HepG2 (cell line): ENCODE data around the gene UST. TPM values are rescaled to one million over a fixed set of nuclear protein-coding genes. Genes with fewer than 3 reads are reported as not detected.

Experiments used
- ATAC-seq: fragments of 200-7000 bp; cut with Tn5 transposase; 3 replicates; pipeline ENCODE4 v1.9.1; 2020; ENCODE audit warnings: mild to moderate bottlenecking, moderate library complexity
- Bru-seq: library from RNA; stranded (reverse); fragments of 400-500 nt; gene quantifications from one replicate; lab custom pipeline; 2021; lab: Mats Ljungman, UMichigan
- BruChase-seq, 2 experiments: library from RNA; stranded (reverse); fragments of 400-500 nt; gene quantifications; one replicate each; lab custom pipeline; 2021; lab: Mats Ljungman, UMichigan
- BruUV-seq: library from RNA; stranded (reverse); fragments of 400-500 nt; replicated peaks from 2 replicates; lab custom pipeline; 2021; lab: Mats Ljungman, UMichigan
- CTCF ChIA-PET: fragments of 300-600 bp; formaldehyde crosslinking; extraction: SDS; loops from one replicate; lab custom pipeline; 2021; ENCODE audit warnings: low total read pairs, inconsistent platforms, low intra/inter-chr PET ratio; lab: Yijun Ruan, JAX
- POLR2A ChIA-PET: fragments of 350-600 bp; sonication (Branson Sonifier 250); formaldehyde crosslinking; loops from one replicate; lab custom pipeline; 2020; ENCODE audit warnings: antibody characterized with exemption, inconsistent platforms; lab: Yijun Ruan, JAX
- DNase-seq: peaks from one replicate; pipeline ENCODE4 v3.0.0-alpha.2; 2015; ENCODE audit warnings: low spot score
- FAIRE-seq: peaks from 3 replicates; lab custom pipeline; 2011; peaks lifted over from hg19 to GRCh38; lab: Jason Lieb, UNC
- H2AFZ ChIP-seq: one replicate; pipeline ENCODE4 v1.6.1; 2011; ENCODE audit warnings: low read length, inconsistent platforms
- H3K27ac ChIP-seq: fragments of 300-600 bp; 3 replicates; pipeline ENCODE4 v1.8.0; 2011; ENCODE audit warnings: mixed run types, mild to moderate bottlenecking, mixed read lengths, low read length, inconsistent platforms; ENCODE audit not compliant: insufficient read depth; ENCODE audit errors: extremely low read length
- H3K27me3 ChIP-seq, 2 experiments: fragments of 200-600 bp in 1 of 2; 2 replicates in 1 of 2; 3 replicates in 1 of 2; pipeline versions ENCODE4 v1.6.0 to v1.8.0; 2011; ENCODE audit warnings: low read length in 2 of 2, mild to moderate bottlenecking in 2 of 2, moderate library complexity in 2 of 2, inconsistent platforms in 1 of 2; ENCODE audit not compliant: insufficient read depth in 2 of 2, control insufficient read depth in 1 of 2
- H3K36me3 ChIP-seq, 2 experiments: fragments of 200-600 bp in 1 of 2; replicated peaks in 1 of 2; 2 replicates in 1 of 2; 3 replicates in 1 of 2; pipeline versions ENCODE4 v1.5.1 to v1.8.0; 2011; ENCODE audit warnings: low read length in 2 of 2, inconsistent platforms in 1 of 2; ENCODE audit not compliant: insufficient read depth in 2 of 2, control insufficient read depth in 1 of 2
- H3K4me1 ChIP-seq: 2 replicates; pipeline ENCODE4 v1.5.1; 2012; ENCODE audit warnings: low read length, inconsistent platforms; ENCODE audit not compliant: insufficient read depth
- H3K4me2 ChIP-seq: 2 replicates; pipeline ENCODE4 v1.6.0; 2011; ENCODE audit warnings: low read depth, low read length, inconsistent platforms
- H3K4me3 ChIP-seq, 3 experiments: fragments of 200-600 bp in 1 of 3; sonication (generic), shearing (Covaris generic) in 1 of 3; replicated peaks in 1 of 3; 2 replicates each; pipeline ENCODE4 v1.5.1; 2011 to 2016; ENCODE audit warnings: low read length in 3 of 3, inconsistent platforms in 2 of 3, low read depth in 2 of 3, mild to moderate bottlenecking in 2 of 3, control low read depth in 1 of 3, mixed read lengths in 1 of 3; ENCODE audit not compliant: insufficient read depth in 1 of 3
- H3K79me2 ChIP-seq: one replicate; pipeline ENCODE4 v1.6.1; 2011; ENCODE audit warnings: low read length, inconsistent platforms; ENCODE audit not compliant: insufficient read depth
- H3K9ac ChIP-seq: 2 replicates; pipeline ENCODE4 v1.6.0; 2011; ENCODE audit warnings: mild to moderate bottlenecking, low read depth, low read length, inconsistent platforms; ENCODE audit not compliant: insufficient read depth
- H3K9me3 ChIP-seq: 2 replicates; pipeline ENCODE4 v1.5.1; 2012; ENCODE audit warnings: mild to moderate bottlenecking, low read length
- H4K20me1 ChIP-seq: 2 replicates; pipeline ENCODE4 v1.6.0; 2011; ENCODE audit warnings: inconsistent platforms, mild to moderate bottlenecking, low read length, moderate library complexity; ENCODE audit not compliant: insufficient read depth
- EZH2 ChIP-seq: conservative IDR thresholded peaks from 2 replicates; pipeline ENCODE4 v1.6.1; 2012; ENCODE audit warnings: mild to moderate bottlenecking, low read depth, low read length, moderate library complexity
- FOSL1 ChIP-seq: sonication (generic); formaldehyde crosslinking; IDR thresholded peaks from 2 replicates; pipeline ENCODE4 v1.9.0; 2021; ENCODE audit warnings: missing genetic modification reagents, borderline replicate concordance
- FOXK1 ChIP-seq: sonication (generic); formaldehyde crosslinking; IDR thresholded peaks from 2 replicates; pipeline ENCODE4 v1.4.0; 2020; ENCODE audit warnings: low read depth, missing genetic modification reagents, borderline replicate concordance
- FOXM1 ChIP-seq: sonication (generic); formaldehyde crosslinking; IDR thresholded peaks from 2 replicates; pipeline ENCODE4 v1.5.0; 2020; ENCODE audit warnings: missing genetic modification reagents
- MAF1 ChIP-seq: sonication (generic); formaldehyde crosslinking; IDR thresholded peaks from 2 replicates; pipeline ENCODE4 v1.5.0; 2020; ENCODE audit warnings: missing genetic modification reagents, borderline replicate concordance
- MEIS2 ChIP-seq: sonication (generic); formaldehyde crosslinking; IDR thresholded peaks from 2 replicates; pipeline ENCODE4 v1.9.0; 2021; ENCODE audit warnings: mild to moderate bottlenecking, missing genetic modification reagents
- RNF2 ChIP-seq: fragments of 450-650 bp; conservative IDR thresholded peaks from 2 replicates; pipeline ENCODE4 v1.6.1; 2016; ENCODE audit warnings: low read depth
- ZBTB7B ChIP-seq: sonication (generic); formaldehyde crosslinking; IDR thresholded peaks from 2 replicates; pipeline ENCODE4 v1.4.0; 2020; ENCODE audit warnings: missing genetic modification reagents
- ZNF501 ChIP-seq: sonication (generic); formaldehyde crosslinking; IDR thresholded peaks from 2 replicates; pipeline ENCODE4 v1.5.1; 2020; ENCODE audit warnings: mild to moderate bottlenecking, moderate library complexity, missing genetic modification reagents
- ZNF605 ChIP-seq: sonication (generic); formaldehyde crosslinking; IDR thresholded peaks from 2 replicates; pipeline ENCODE4 v1.8.0; 2022; ENCODE audit warnings: mild to moderate bottlenecking, missing genetic modification reagents
- WGBS: methylation state at CpG from one replicate; pipeline ENCODE4 v1.1.6; 2017; ENCODE audit warnings: low lambda C conversion rate; 5-methylcytosine and 5-hydroxymethylcytosine counted together
- in situ Hi-C: cut with HindIII; loops from 2 replicates; pipeline ENCODE4 v1.10.0; 2017; ENCODE audit warnings: low pct_unique_long_range_greater_than_20kb; ENCODE audit not compliant: extremely low pct_ligation_motif_present
- intact Hi-C: fragments of 100-400 bp; cut with micrococcal nuclease; formaldehyde crosslinking; loops from one replicate; pipeline ENCODE4 v1.10.0; 2022; ENCODE audit not compliant: unreplicated experiment
- long read RNA-seq, 2 experiments: library from RNA in 1 of 2; library from polyadenylated mRNA in 1 of 2; stranded (forward) in 1 of 2; unstranded in 1 of 2; transcript quantifications; one replicate each; pipeline ENCODE4 v2.0.0, GENCODE V29; 2019 to 2022
- polyA minus RNA-seq, 3 experiments: library from RNA; depleted of rRNA, polyadenylated mRNA; stranded (reverse); fragments of >200 nt; gene quantifications; 2 replicates each; pipeline ENCODE4 v1.2.3, GENCODE V29; 2011; ENCODE audit warnings: low replicate concordance in 1 of 3
- polyA plus RNA-seq, 8 experiments: library from polyadenylated mRNA; depleted of rRNA in 3 of 8; stranded (reverse) in 7 of 8; unstranded in 1 of 8; fragments of >200 nt; fragmentation: Illumina TruSeq in 4 of 8; extraction: Trizol in 4 of 8; gene quantifications; 2 replicates each; pipeline versions ENCODE4 v1.2.1 to v1.2.3, GENCODE V29; 2011 to 2016; ENCODE audit warnings: low read depth in 4 of 8, missing spikeins in 1 of 8, mixed read lengths in 1 of 8; ENCODE audit not compliant: insufficient read depth in 1 of 8
- total RNA-seq, 5 experiments: library from RNA; depleted of rRNA; stranded (reverse); fragments of >200 nt; fragmentation: Illumina TruSeq; extraction: Trizol; gene quantifications; 2 replicates each; pipeline ENCODE4 v1.2.3, GENCODE V29; 2016; ENCODE audit warnings: low read depth in 1 of 5
- TF ChIP-seq, protein P1 (sequence below): sonication (generic); formaldehyde crosslinking; conservative IDR thresholded peaks from 2 replicates; pipeline ENCODE4 v1.8.0; 2022; ENCODE audit warnings: mild to moderate bottlenecking, moderate library complexity, missing genetic modification reagents
- TF ChIP-seq, protein P2 (sequence below): sonication (generic); formaldehyde crosslinking; IDR thresholded peaks from 2 replicates; pipeline ENCODE4 v1.4.0; 2020; ENCODE audit warnings: mild to moderate bottlenecking, missing genetic modification reagents

Gene UST, protein sequence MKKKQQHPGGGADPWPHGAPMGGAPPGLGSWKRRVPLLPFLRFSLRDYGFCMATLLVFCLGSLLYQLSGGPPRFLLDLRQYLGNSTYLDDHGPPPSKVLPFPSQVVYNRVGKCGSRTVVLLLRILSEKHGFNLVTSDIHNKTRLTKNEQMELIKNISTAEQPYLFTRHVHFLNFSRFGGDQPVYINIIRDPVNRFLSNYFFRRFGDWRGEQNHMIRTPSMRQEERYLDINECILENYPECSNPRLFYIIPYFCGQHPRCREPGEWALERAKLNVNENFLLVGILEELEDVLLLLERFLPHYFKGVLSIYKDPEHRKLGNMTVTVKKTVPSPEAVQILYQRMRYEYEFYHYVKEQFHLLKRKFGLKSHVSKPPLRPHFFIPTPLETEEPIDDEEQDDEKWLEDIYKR
- total RNA-seq (2016; rRNA removed; fragmentation: Illumina TruSeq; extraction: Trizol), result 0.27 and 0.70 TPM in 2 replicates
- total RNA-seq (2016; cell fraction: cytosol; rRNA removed; fragmentation: Illumina TruSeq; extraction: Trizol; ENCODE audit: low read depth), result 0.09 and 0.10 TPM in 2 replicates
- total RNA-seq (2016; cell fraction: insoluble cytoplasmic fraction; rRNA removed; fragmentation: Illumina TruSeq; extraction: Trizol), result 0.17 and 0.28 TPM in 2 replicates
- 0.14 and 0.15 TPM in 2 replicates for total RNA-seq (2016; cell fraction: membrane; rRNA removed; fragmentation: Illumina TruSeq; extraction: Trizol)
- 0.34 TPM in 1 of 2 replicates, not detected in the other for total RNA-seq (2016; cell fraction: nucleus; rRNA removed; fragmentation: Illumina TruSeq; extraction: Trizol)
- not detected in 2 replicates for polyA plus RNA-seq (2011; rRNA removed)
- polyA plus RNA-seq (2011; cell fraction: cytosol; rRNA removed), result 0.01 TPM in 1 of 2 replicates, not detected in the other
- not detected in 2 replicates for polyA plus RNA-seq (2011; cell fraction: nucleus; rRNA removed)
- polyA plus RNA-seq (2012), result not detected in 2 replicates
- 0.17 TPM in 1 of 2 replicates, not detected in the other for polyA plus RNA-seq (2016; cell fraction: cytosol; fragmentation: Illumina TruSeq; extraction: Trizol; ENCODE audit: low read depth)
- 0.21 and 0.84 TPM in 2 replicates for polyA plus RNA-seq (2016; cell fraction: insoluble cytoplasmic fraction; fragmentation: Illumina TruSeq; extraction: Trizol; ENCODE audit: low read depth)
- polyA plus RNA-seq (2016; cell fraction: membrane; fragmentation: Illumina TruSeq; extraction: Trizol; ENCODE audit: low read depth), result 0.05 and 0.48 TPM in 2 replicates
- 0.13 and 0.42 TPM in 2 replicates for polyA plus RNA-seq (2016; cell fraction: nucleus; fragmentation: Illumina TruSeq; extraction: Trizol; ENCODE audit: insufficient read depth, low read depth)
- polyA minus RNA-seq (2011; rRNA and poly(A)+ RNA removed; ENCODE audit: low replicate concordance), result 12.2 TPM in 1 of 2 replicates, not detected in the other
- not detected in 2 replicates for polyA minus RNA-seq (2011; cell fraction: cytosol; rRNA and poly(A)+ RNA removed)
- not detected in 2 replicates for polyA minus RNA-seq (2011; cell fraction: nucleus; rRNA and poly(A)+ RNA removed)
- Bru-seq, nascent RNA, result percentile 11 among the genes with signal in this experiment
- percentile 8 among the genes with signal in this experiment for BruChase-seq, experiment 1, labeled RNA remaining after a 6-hour chase
- BruChase-seq, experiment 2, labeled RNA remaining after a 2-hour chase, result percentile 8 among the genes with signal in this experiment
- long read RNA-seq, experiment 1, partial matches to known transcripts, result 0 of 1 reads
- long read RNA-seq, experiment 1, other reads (novel, unspliced or antisense), result 1 of 1 reads
- long read RNA-seq, experiment 2, result 0 reads

DNA sequence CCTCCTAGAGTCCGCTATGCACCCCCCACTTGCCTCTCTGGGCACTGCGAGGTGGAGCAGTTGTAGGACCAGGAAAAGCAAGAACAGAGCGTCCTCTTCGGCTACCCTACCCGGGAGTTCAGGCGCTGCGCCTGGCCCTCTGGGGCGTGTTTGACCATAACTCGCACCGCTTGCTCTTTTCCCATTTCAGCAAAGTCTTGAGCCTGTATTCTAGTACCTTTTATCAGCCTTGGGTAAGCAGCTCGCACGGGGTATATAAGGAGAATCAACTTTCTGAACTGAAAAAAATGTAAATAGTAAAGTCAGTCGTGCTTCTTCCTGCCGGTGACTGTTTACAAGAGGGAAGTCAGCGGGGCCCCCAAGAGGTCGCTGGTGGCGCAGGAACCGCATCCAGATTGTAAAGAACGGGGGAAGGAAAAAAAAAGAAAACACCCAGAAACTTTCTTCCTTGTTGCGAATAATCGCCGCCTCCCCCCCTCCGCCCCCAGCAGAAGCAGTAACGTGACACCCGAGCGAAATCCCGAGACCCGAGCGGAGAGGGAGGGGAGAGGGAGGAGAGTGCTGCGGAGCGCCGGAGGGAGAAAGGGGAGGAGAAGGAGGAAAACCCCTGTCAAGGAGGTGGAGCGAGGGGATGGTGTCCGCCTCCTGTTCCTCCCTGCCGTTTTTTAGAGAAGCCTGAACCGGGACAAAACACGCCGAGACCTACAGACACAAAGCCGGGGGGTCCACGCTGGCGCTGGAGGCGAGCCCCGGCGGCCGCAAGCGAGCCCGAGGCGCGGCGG, at the start of gene UST:
UST (plus strand) TSS at position 668 of the 782 bp plus-strand sequence. CDS start 401 bp downstream, outside the sequence.
- Histone ChIP-seq H3K4me3 (peak within 1 kb of the TSS; percentile 30 to 67 (median 40); a peak in 5 of 6 replicates), H3K4me2 (peak within 1 kb of the TSS; percentile 78), H3K27ac (no peak within 1 kb of the TSS), H3K4me1 (no peaks in the 10 kb centered on the region), H3K27me3 (peaks cover 16 to 68% of the 10 kb centered on the region in 2 experiments), H2AFZ (no peak within 1 kb of the TSS), H4K20me1 (no peaks in the 10 kb centered on the region), H3K9ac (no peak within 1 kb of the TSS), H3K36me3 (no peaks in the 10 kb centered on the region), H3K9me3 (no peaks in the 10 kb centered on the region), H3K79me2 (no peaks in the 10 kb centered on the region)
- in situ Hi-C loops (loop anchor here (10.0 kb wide), 1 partner anchor 208 kb away; no protein-coding TSS in a partner anchor), intact Hi-C loops (loop anchor here (2.0 kb wide), 1 partner anchor 202 kb away; no protein-coding TSS in a partner anchor)
- WGBS, result 10% methylated on average over 38 of the region's 50 CpGs
- no TSS peak for BruUV-seq
- DNase-seq, result no peak
- no peak for FAIRE-seq
- POLR2A ChIA-PET, result no interaction called here
- CTCF ChIA-PET, result no interaction called here
- peak; percentile 66 for ATAC-seq
- TF ChIP-seq EZH2 (peak; percentile 91; the same call in 1 of the 2 replicates), FOXK1 (CRISPR knock-in tag) (no peak), ZNF605 (CRISPR knock-in tag) (0 out of 2 replicates have a peak, but pooled peaks have one; percentile 23), RNF2 (peak; percentile 58; the same call in 1 of the 2 replicates), FOXM1 (CRISPR knock-in tag) (no peak), ZNF501 (0 out of 2 replicates have a peak, but pooled peaks have one; percentile 28), FOSL1 (no peak), MAF1 (CRISPR knock-in tag) (no peak), MEIS2 (0 out of 2 replicates have a peak, but pooled peaks have one; percentile 30), ZBTB7B (CRISPR knock-in tag) (0 out of 2 replicates have a peak, but pooled peaks have one; percentile 23)
- TF ChIP-seq, protein P1, sequence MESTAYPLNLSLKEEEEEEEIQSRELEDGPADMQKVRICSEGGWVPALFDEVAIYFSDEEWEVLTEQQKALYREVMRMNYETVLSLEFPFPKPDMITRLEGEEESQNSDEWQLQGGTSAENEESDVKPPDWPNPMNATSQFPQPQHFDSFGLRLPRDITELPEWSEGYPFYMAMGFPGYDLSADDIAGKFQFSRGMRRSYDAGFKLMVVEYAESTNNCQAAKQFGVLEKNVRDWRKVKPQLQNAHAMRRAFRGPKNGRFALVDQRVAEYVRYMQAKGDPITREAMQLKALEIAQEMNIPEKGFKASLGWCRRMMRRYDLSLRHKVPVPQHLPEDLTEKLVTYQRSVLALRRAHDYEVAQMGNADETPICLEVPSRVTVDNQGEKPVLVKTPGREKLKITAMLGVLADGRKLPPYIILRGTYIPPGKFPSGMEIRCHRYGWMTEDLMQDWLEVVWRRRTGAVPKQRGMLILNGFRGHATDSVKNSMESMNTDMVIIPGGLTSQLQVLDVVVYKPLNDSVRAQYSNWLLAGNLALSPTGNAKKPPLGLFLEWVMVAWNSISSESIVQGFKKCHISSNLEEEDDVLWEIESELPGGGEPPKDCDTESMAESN, result no peak
- TF ChIP-seq, protein P2, sequence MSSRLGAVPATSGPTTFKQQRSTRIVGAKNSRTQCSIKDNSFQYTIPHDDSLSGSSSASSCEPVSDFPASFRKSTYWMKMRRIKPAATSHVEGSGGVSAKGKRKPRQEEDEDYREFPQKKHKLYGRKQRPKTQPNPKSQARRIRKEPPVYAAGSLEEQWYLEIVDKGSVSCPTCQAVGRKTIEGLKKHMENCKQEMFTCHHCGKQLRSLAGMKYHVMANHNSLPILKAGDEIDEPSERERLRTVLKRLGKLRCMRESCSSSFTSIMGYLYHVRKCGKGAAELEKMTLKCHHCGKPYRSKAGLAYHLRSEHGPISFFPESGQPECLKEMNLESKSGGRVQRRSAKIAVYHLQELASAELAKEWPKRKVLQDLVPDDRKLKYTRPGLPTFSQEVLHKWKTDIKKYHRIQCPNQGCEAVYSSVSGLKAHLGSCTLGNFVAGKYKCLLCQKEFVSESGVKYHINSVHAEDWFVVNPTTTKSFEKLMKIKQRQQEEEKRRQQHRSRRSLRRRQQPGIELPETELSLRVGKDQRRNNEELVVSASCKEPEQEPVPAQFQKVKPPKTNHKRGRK (CRISPR knock-in tag), result no peak
